ENCODE data around the gene DNM2.
"Not testable (repeated sequence)": the region's sequence is repeated elsewhere in the genome, so short reads cannot be mapped to it uniquely, and the experiment has no call there.

Gene DNM2

GRCh38 chr19:10874024-10874423 lies 156.1 kb downstream of the DNM2 start:
- Histone ChIP-seq H3K4me1 (ENCODE audit: low read length) (peaks cover 18% of the 10 kb centered on the region), H3F3A (ENCODE audit: insufficient read depth, low read length) (peaks cover 15% of the 10 kb centered on the region), H3K27me3 (replicated peaks; ENCODE audit: insufficient read depth, low read length) (no peaks in the 10 kb centered on the region), H3K4me2 (ENCODE audit: low read depth, low read length) (no peak overlapping the region), H3K36me3 (replicated peaks; ENCODE audit: insufficient read depth, low read length) (no peaks in the 10 kb centered on the region), H3K9me3 (replicated peaks; ENCODE audit: insufficient read depth, low read length) (no peaks in the 10 kb centered on the region), H3K4me3 (ENCODE audit: low read length) (no peak overlapping the region), H4K20me1 (ENCODE audit: insufficient read depth, low read length) (no peaks in the 10 kb centered on the region), H3K27ac (ENCODE audit: low read length) (no peak overlapping the region), H3K9ac (ENCODE audit: low read length) (no peak overlapping the region), H3K79me2 (ENCODE audit: low read length) (peaks cover 63% of the 10 kb centered on the region), H3K9me2 (replicated peaks; ENCODE audit: insufficient read depth, low read length) (no peaks in the 10 kb centered on the region), H2AFZ (ENCODE audit: low read length) (no peak overlapping the region)
- TF ChIP-seq CTCF (IDR thresholded peaks at IDR 0.05; ENCODE audit: low read length) (no peak), EZH2phosphoT487 (IDR thresholded peaks at IDR 0.05; ENCODE audit: low read length) (no peak), EZH2 (optimal IDR thresholded peaks at IDR 0.05; ENCODE audit: low read depth, low read length) (no peak)
- no peak for DNase-seq

- no peak for TF ChIP-seq CTCF (IDR thresholded peaks at IDR 0.05; ENCODE audit: low read length)
- no peak for TF ChIP-seq EZH2 (optimal IDR thresholded peaks at IDR 0.05; ENCODE audit: low read depth, low read length)
- TF ChIP-seq EZH2phosphoT487 (IDR thresholded peaks at IDR 0.05; ENCODE audit: low read length) = no peak
- Histone ChIP-seq H3K9ac (ENCODE audit: low read length) (no peak overlapping the region), H3K9me2 (replicated peaks; ENCODE audit: insufficient read depth, low read length) (no peaks in the 10 kb centered on the region), H3K79me2 (ENCODE audit: low read length) (peaks cover 89% of the 10 kb centered on the region), H3K27me3 (replicated peaks; ENCODE audit: insufficient read depth, low read length) (no peaks in the 10 kb centered on the region), H3K27ac (ENCODE audit: low read length) (no peak overlapping the region), H3K9me3 (replicated peaks; ENCODE audit: insufficient read depth, low read length) (no peaks in the 10 kb centered on the region), H3K4me1 (ENCODE audit: low read length) (peaks cover 25% of the 10 kb centered on the region), H4K20me1 (ENCODE audit: insufficient read depth, low read length) (no peaks in the 10 kb centered on the region), H2AFZ (ENCODE audit: low read length) (no peak overlapping the region), H3K36me3 (replicated peaks; ENCODE audit: insufficient read depth, low read length) (no peaks in the 10 kb centered on the region), H3K4me2 (ENCODE audit: low read depth, low read length) (no peak overlapping the region), H3K4me3 (ENCODE audit: low read length) (no peak overlapping the region), H3F3A (ENCODE audit: insufficient read depth, low read length) (peaks cover 15% of the 10 kb centered on the region)
- DNase-seq = no peak
These were observed 158.8 kb downstream of the DNM2 start for GRCh38 chr19:10876459-10877240.

- H4K20me1 ChIP-seq (ENCODE audit: insufficient read depth, low read length); H3K9me3 ChIP-seq (replicated peaks; ENCODE audit: insufficient read depth, low read length); H3K36me3 ChIP-seq (replicated peaks; ENCODE audit: insufficient read depth, low read length); H2AFZ ChIP-seq (ENCODE audit: low read length); H3K27me3 ChIP-seq (replicated peaks; ENCODE audit: insufficient read depth, low read length); H3K4me3 ChIP-seq (ENCODE audit: low read length); DNase-seq; H3K9me2 ChIP-seq (replicated peaks; ENCODE audit: insufficient read depth, low read length): not testable (repeated sequence)
- peaks cover 14% of the 10 kb centered on the region for H3F3A ChIP-seq (ENCODE audit: insufficient read depth, low read length)
- H3K4me2 ChIP-seq (ENCODE audit: low read depth, low read length) = peak overlapping the region; percentile 82; the same call in 1 of the 2 replicates
- peak overlapping the region; percentile 80; the same call in 1 of the 2 replicates for H3K27ac ChIP-seq (ENCODE audit: low read length)
- peaks cover 25% of the 10 kb centered on the region for H3K4me1 ChIP-seq (ENCODE audit: low read length)
- peak overlapping the region; percentile 72 for H3K9ac ChIP-seq (ENCODE audit: low read length)
- peaks cover 89% of the 10 kb centered on the region for H3K79me2 ChIP-seq (ENCODE audit: low read length)
These were observed 159.7 kb downstream of the DNM2 start for GRCh38 chr19:10877608-10878007.

GRCh38 chr19:10878253-10878652 lies 160.4 kb downstream of the DNM2 start:
- peaks cover 89% of the 10 kb centered on the region for H3K79me2 ChIP-seq (ENCODE audit: low read length)
- H3K4me3 ChIP-seq (ENCODE audit: low read length) = peak overlapping the region; percentile 39
- H3K36me3 ChIP-seq (replicated peaks; ENCODE audit: insufficient read depth, low read length) = no peaks in the 10 kb centered on the region
- H3K4me1 ChIP-seq (ENCODE audit: low read length) = peaks cover 19% of the 10 kb centered on the region
- H3K9me2 ChIP-seq (replicated peaks; ENCODE audit: insufficient read depth, low read length) = no peaks in the 10 kb centered on the region
- H2AFZ ChIP-seq (ENCODE audit: low read length) = peak overlapping the region; percentile 21
- no peaks in the 10 kb centered on the region for H3K9me3 ChIP-seq (replicated peaks; ENCODE audit: insufficient read depth, low read length)
- no peaks in the 10 kb centered on the region for H4K20me1 ChIP-seq (ENCODE audit: insufficient read depth, low read length)
- peak overlapping the region; percentile 80 for H3K27ac ChIP-seq (ENCODE audit: low read length)
- H3K27me3 ChIP-seq (replicated peaks; ENCODE audit: insufficient read depth, low read length) = no peaks in the 10 kb centered on the region
- peaks cover 10% of the 10 kb centered on the region for H3F3A ChIP-seq (ENCODE audit: insufficient read depth, low read length)
- peak; percentile 66 for DNase-seq
- H3K9ac ChIP-seq (ENCODE audit: low read length) = peak overlapping the region; percentile 72
- H3K4me2 ChIP-seq (ENCODE audit: low read depth, low read length) = peak overlapping the region; percentile 82
- no peak for TF ChIP-seq EZH2 (optimal IDR thresholded peaks at IDR 0.05; ENCODE audit: low read depth, low read length)
- TF ChIP-seq CTCF (IDR thresholded peaks at IDR 0.05; ENCODE audit: low read length) = no peak
- no peak for TF ChIP-seq EZH2phosphoT487 (IDR thresholded peaks at IDR 0.05; ENCODE audit: low read length)
